Upper lobe of left lung (tissue), 4 donors: Measurements from ENCODE around the gene MYLK.

Experiments
- CTCF ChIP-seq, 6 experiments: fragments of 450-650 bp in 4 of 6; fragments of 200-600 bp in 2 of 6; sonication (generic) in 2 of 6; IDR thresholded peaks; one replicate each; pipeline ENCODE4 v1.5.1; 2016 to 2019; ENCODE audit warnings: antibody characterized with exemption in 6 of 6
- POLR2A ChIP-seq, 4 donors: fragments of 450-650 bp; IDR thresholded peaks; one replicate each; pipeline ENCODE4 v1.5.1; 2016 to 2017; ENCODE audit warnings: antibody characterized with exemption in 4 of 4, mild to moderate bottlenecking in 2 of 4
- POLR2AphosphoS5 ChIP-seq, 2 donors: sonication (generic); formaldehyde crosslinking; IDR thresholded peaks; one replicate each; pipeline ENCODE4 v1.5.1; 2017; ENCODE audit warnings: antibody characterized with exemption in 2 of 2

GRCh38 chr3:123679712-123680386 lies 204.3 kb downstream of the MYLK start:
- no peak for TF ChIP-seq CTCF (IDR thresholded peaks at IDR 0.05)
- TF ChIP-seq POLR2A (IDR thresholded peaks at IDR 0.05) = no peak
- TF ChIP-seq POLR2AphosphoS5 (IDR thresholded peaks at IDR 0.05) = no peak
